ENCODE data around the gene CYP2B6.
"Not testable (repeated sequence)": the region's sequence is repeated elsewhere in the genome, so short reads cannot be mapped to it uniquely, and the experiment has no call there.

CYP2B6 gene

GRCh38 chr19:40981591-40981990, 9.5 kb upstream of the CYP2B6 start:
- DNase-seq = no peak

GRCh38 chr19:40982594-40983101, 8.4 kb upstream of the CYP2B6 start:
- no peak for DNase-seq

DNA sequence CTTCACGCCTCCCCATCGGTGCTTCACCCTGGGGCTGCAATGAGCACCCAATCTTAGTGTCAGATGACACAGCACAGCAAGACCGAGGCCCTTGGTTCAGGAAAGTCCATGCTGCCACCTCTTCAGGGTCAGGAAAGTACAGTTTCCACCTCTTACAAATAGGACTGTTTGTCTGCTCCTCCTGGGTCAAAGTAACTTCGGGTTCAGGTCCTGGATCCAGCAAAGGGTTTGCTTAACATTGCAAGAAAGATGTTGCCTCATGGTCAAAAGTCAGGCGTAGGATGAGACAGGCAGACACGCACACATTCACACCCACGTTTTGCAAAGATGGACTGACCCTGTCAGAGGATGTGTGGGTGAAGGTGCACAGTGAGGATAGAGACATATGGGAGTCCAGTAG, 1.6 kb upstream of the CYP2B6 start:
- no peak for DNase-seq

DNA sequence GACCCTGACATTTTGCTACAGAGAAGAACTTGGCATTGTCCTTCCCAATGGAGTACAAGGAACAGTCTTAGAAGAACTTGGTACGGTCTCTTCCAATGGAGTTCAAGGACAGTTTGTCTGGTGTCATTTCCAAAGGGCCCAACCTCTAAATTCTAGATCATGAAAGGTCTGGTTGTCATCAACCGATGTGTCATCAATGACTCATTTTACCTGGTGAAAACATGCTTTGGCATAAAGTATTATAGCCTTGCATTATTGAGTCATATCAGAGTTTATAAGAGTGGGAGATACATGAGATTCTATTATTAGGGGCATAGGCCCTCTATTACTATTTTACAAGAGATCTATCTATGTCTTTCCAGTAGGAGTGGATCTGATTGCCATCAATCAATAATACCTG, 4.3 kb downstream of the CYP2B6 start:
- no peak for DNase-seq

- not testable (repeated sequence) for DNase-seq
Observed at GRCh38 chr19:40999018-40999417, 7.9 kb downstream of the CYP2B6 start.

GRCh38 chr19:41000310-41000737, 9.2 kb downstream of the CYP2B6 start:
- DNase-seq = no peak

DNA sequence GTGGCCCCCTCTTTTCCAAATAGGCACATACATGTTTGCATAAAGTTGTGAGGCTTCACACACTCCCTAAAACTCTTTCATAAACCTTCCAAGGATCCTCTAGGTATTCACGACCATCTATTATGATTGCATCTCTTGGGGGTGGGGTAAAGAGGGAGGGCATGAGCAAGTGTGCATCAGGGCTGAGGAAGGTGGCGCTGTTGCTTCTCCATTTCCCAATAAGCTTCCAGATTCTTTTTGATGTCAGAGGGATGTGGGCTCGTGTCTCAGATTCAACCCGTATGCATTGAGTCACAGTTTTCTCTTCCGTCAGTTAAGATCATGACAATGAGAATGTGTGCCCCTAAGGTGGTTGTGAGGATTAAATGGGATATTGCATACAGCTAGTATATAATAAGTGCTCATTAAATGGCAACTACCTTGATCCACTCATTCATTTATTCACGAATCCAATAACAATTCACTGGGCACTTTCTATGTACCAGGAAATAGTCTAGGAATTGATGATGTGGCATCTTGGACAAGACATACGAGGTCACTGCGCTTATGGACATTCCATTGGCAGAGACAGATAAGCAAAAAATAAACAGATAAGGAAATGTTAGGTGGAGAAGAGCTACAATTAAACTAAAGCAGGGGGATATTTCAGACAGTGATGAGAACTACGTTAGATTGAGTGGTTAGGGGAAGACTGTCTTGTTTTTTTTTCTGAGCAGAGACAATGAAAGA, 10.3 kb downstream of the CYP2B6 start:
- DNase-seq = no peak

DNA sequence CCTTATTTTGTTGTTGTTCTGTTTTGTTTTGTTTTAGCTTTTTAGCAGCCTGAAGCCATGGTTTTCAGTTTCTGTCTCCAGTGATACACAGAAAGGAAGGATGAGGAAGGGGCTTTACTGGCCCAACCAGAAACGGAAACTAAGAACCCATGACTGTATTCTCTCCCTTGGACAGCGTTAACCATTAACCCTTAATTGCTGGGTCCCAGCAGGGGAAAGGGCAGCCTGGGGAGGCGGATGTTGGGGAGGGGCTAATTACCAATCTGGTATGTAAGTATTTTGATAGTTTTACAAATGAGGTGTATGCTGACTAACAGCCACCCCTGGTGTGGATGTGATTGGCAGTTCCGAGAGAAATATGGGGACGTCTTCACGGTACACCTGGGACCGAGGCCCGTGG, 12.6 kb downstream of the CYP2B6 start:
- DNase-seq = not testable (repeated sequence)

DNA sequence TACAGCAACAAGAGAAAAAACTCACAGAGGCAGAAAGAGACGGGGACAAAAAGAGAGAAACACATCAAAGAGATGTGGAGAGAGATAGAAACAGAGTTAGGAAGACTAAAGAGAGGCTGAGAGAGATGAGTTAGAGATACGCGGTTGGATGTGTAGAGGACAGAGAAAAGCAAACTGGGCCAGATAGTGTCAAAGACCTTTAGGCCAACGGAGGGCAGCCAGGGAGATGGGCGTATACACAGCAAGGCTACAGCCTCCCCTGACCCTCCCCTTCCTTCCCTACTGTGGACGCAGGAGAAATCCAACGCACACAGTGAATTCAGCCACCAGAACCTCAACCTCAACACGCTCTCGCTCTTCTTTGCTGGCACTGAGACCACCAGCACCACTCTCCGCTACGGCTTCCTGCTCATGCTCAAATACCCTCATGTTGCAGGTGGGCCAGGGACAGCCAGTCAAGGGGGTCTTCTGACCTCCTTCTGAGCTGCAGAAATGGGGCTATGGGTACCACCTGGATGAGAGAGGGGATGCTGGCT, 18.7 kb downstream of the CYP2B6 start:
- no peak for DNase-seq

DNA sequence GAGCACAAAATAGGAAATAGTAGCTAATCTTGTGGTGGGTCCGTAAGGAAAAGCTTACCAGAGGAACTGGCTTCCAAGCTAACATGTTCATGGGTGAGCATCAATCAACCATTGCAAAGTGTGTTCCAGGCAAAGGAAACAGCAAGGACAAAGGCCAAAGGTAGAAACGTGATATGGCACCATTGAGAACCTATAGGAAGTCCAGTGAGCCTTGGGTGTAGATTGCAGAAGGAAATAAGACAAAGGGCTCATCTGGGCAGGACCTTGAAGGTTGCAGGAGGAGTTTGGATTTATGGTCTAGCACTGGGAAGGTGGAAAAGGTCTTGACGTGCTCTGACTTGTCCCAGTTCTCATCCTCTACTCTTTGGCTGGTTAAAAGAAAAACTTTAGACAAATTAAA, 22.3 kb downstream of the CYP2B6 start:
- no peak for DNase-seq

DNA sequence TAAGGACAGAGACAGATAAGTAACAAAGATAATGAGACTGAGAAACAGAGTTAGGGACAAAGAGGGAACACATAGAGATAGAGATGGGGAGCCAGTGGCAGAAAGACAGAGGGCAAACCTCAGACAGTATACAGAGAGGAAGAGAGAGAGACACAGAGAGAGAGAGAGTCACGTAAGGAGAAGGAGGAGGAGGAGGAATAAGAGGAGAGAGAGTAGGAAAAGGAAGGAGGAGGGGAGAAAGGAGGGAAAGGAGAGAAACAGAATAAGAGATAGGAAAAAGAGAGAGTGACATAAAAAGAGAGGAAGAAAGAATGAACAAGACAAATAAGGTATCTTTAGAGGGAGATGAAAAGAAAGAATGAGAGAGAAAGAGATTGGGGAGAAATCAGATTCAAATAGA, 23.6 kb downstream of the CYP2B6 start:
- DNase-seq = no peak

DNA sequence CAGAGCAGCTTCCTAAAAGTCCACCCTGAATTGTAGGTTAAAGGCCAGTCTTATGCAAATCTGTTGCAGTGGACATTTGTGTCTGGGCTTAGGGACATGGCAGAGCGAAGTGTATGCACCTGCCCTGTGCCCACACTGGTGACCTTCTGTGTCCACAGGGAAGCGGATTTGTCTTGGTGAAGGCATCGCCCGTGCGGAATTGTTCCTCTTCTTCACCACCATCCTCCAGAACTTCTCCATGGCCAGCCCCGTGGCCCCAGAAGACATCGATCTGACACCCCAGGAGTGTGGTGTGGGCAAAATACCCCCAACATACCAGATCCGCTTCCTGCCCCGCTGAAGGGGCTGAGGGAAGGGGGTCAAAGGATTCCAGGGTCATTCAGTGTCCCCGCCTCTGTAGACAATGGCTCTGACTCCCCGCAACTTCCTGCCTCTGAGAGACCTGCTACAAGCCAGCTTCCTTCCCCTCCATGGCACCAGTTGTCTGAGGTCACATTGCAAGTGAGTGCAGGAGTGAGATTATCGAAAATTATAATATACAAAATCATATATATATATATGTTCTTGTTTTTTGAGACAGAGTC, 25.5 kb downstream of the CYP2B6 start:
- no peak for DNase-seq

- DNase-seq = no peak
Observed at GRCh38 chr19:41018736-41019290, 27.7 kb downstream of the CYP2B6 start.

GRCh38 chr19:41019346-41019745, 28.3 kb downstream of the CYP2B6 start:
- no peak for DNase-seq

- no peak for DNase-seq
Observed at GRCh38 chr19:41023193-41023592, 32.1 kb downstream of the CYP2B6 start.

- no peak for DNase-seq
Observed at GRCh38 chr19:41025411-41025810, 34.3 kb downstream of the CYP2B6 start.

DNA sequence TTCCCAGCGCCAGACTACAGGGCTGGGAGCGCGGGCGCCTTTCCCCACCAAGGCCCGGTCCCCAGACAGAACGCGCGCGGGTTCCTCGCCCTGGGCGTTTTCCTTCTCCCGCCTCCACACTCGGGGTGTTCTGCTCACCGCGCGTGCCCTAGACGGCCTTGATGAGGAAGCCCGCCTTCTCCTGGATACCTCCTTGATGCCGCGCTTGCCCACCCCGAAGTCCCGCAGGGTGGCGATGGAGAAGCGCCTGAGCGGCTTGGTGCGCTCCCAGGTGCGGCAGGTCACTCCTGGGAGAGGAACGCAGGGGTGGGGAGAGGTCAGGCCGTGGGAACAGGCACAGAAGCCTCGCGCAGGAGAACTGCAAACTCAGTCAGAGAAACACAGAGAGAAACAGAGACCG, 34.8 kb downstream of the CYP2B6 start:
- DNase-seq = no peak

- DNase-seq = no peak
Observed at GRCh38 chr19:41027273-41027967, 36.3 kb downstream of the CYP2B6 start.

GRCh38 chr19:41029524-41030432, 38.7 kb downstream of the CYP2B6 start:
- DNase-seq = no peak

- DNase-seq = no peak
Observed at GRCh38 chr19:41030651-41031050, 39.6 kb downstream of the CYP2B6 start.

GRCh38 chr19:41031916-41032315, 40.8 kb downstream of the CYP2B6 start:
- no peak for DNase-seq

GRCh38 chr19:41033324-41033723, 42.2 kb downstream of the CYP2B6 start:
- DNase-seq = not testable (repeated sequence)

Measured in NCI-H2107 (cell line).